Peyer's patch (tissue), 4 donors: Measurements from ENCODE around the gene KRT71. TPM values are rescaled to one million over a fixed set of nuclear protein-coding genes. Genes with fewer than 3 reads are reported as not detected.

Experiments
- DNase-seq, 3 donors: peaks; one replicate each; pipeline ENCODE4 v3.0.0-alpha.2; 2017 to 2019
- H3K27ac ChIP-seq, 4 donors: fragments of 200-600 bp; sonication (generic); one replicate each; pipeline ENCODE4 v1.5.1; 2016 to 2019
- H3K27me3 ChIP-seq, 2 donors: fragments of 200-600 bp; sonication (generic); one replicate each; pipeline ENCODE4 v1.5.1; 2019
- H3K36me3 ChIP-seq, 3 donors: fragments of 200-600 bp; sonication (generic); one replicate each; pipeline ENCODE4 v1.5.1; 2016 to 2019
- H3K4me1 ChIP-seq, 4 donors: fragments of 200-600 bp; sonication (generic); one replicate each; pipeline ENCODE4 v1.5.1; 2016 to 2019
- H3K4me3 ChIP-seq, 4 donors: fragments of 200-600 bp; sonication (generic); 1 replicate in 3 of 4; 2 replicates in 1 of 4; pipeline ENCODE4 v1.5.1; 2016 to 2019; ENCODE audit warnings: mild to moderate bottlenecking in 1 of 4
- H3K9me3 ChIP-seq, 4 donors: fragments of 200-600 bp; sonication (generic); one replicate each; pipeline ENCODE4 v1.5.1; 2016 to 2019; ENCODE audit warnings: mild to moderate bottlenecking in 1 of 4
- CTCF ChIP-seq, 6 experiments: fragments of 450-650 bp in 4 of 6; fragments of 200-600 bp in 2 of 6; sonication (generic) in 1 of 6; IDR thresholded peaks; one replicate each; pipeline ENCODE4 v1.5.1; 2017 to 2019; ENCODE audit warnings: antibody characterized with exemption in 6 of 6, mild to moderate bottlenecking in 3 of 6, moderate library complexity in 1 of 6
- POLR2A ChIP-seq, 2 donors: fragments of 450-650 bp; IDR thresholded peaks; one replicate each; pipeline ENCODE4 v1.5.1; 2017; ENCODE audit warnings: antibody characterized with exemption in 2 of 2, mild to moderate bottlenecking in 2 of 2, moderate library complexity in 2 of 2
- total RNA-seq, 4 donors: library from RNA; depleted of rRNA; stranded (reverse); fragments of >200 nt; gene quantifications; one replicate each; pipeline ENCODE4 v1.1.0, GENCODE V29; 2016

KRT71 gene
- total RNA-seq, 4 donors from 2014 or later = not detected

- no peak overlapping the region for H3K27ac ChIP-seq
- H3K27me3 ChIP-seq = no peaks in the 10 kb centered on the region
- H3K36me3 ChIP-seq = no peaks in the 10 kb centered on the region
- TF ChIP-seq POLR2A (IDR thresholded peaks at IDR 0.05) = no peak
- TF ChIP-seq CTCF (IDR thresholded peaks at IDR 0.05) = no peak
- no peak overlapping the region for H3K4me3 ChIP-seq
- DNase-seq = no peak
- no peaks in the 10 kb centered on the region for H3K9me3 ChIP-seq
- peaks cover 0 to 4% (median 0%) of the 10 kb centered on the region in 4 donors for H3K4me1 ChIP-seq
Measured at GRCh38 chr12:52494100-52494499, 58.8 kb downstream of the KRT71 start.

Other genes starting within 250 kb of the KRT71 start
- gene KRT83, start 231.7 kb downstream of the KRT71 start, total RNA-seq = not detected
- not detected for gene KRT85, start 185.7 kb downstream of the KRT71 start, total RNA-seq
- not detected for gene KRT84, start 167.5 kb downstream of the KRT71 start, total RNA-seq
- gene KRT82, start 146.8 kb downstream of the KRT71 start, total RNA-seq = not detected
- not detected for gene KRT75, start 118.8 kb downstream of the KRT71 start, total RNA-seq
- gene KRT6B, start 101.0 kb downstream of the KRT71 start, total RNA-seq = not detected
- gene KRT6C, start 79.3 kb downstream of the KRT71 start, total RNA-seq = under 1 TPM in 1 of 4 donors, not detected in 3; 0.67 TPM
- 1 to 10 TPM in 2 of 4 donors, not detected in 2; 1.7 to 2.3 TPM for gene KRT6A, start 59.9 kb downstream of the KRT71 start, total RNA-seq
- gene KRT5, start 32.8 kb downstream of the KRT71 start, total RNA-seq = 1 to 10 TPM in 2 of 4 donors, under 1 TPM in 1, not detected in 1; 0.94 to 9.9 (median 5.9) TPM
- gene KRT74, start 20.7 kb upstream of the KRT71 start, total RNA-seq = not detected
- gene KRT72, start 48.3 kb upstream of the KRT71 start, total RNA-seq = 1 to 10 TPM in 3 of 4 donors, not detected in 1; 1.1 to 4.5 (median 2.3) TPM
- 1 to 10 TPM in 1 of 4 donors, under 1 TPM in 1, not detected in 2; 0.40 to 1.2 TPM for gene KRT73, start 65.4 kb upstream of the KRT71 start, total RNA-seq
- gene KRT2, start 99.1 kb upstream of the KRT71 start, total RNA-seq = 1 to 10 TPM in 1 of 4 donors, under 1 TPM in 1, not detected in 2; 0.47 to 2.5 TPM
- 1 to 10 TPM in 1 of 4 donors, under 1 TPM in 2, not detected in 1; 0.76 to 1.7 (median 0.94) TPM for gene KRT1, start 127.3 kb upstream of the KRT71 start, total RNA-seq
- not detected for gene KRT77, start 150.4 kb upstream of the KRT71 start, total RNA-seq
- not detected for gene KRT76, start 224.2 kb upstream of the KRT71 start, total RNA-seq
- gene KRT3, start 243.0 kb upstream of the KRT71 start, total RNA-seq = not detected